Loucy (cell line): ENCODE results near the gene GPR151.

ENCODE experiments used
- EZH2phosphoT487 ChIP-seq: fragments of 200-600 bp; IDR thresholded peaks from 2 replicates; pipeline ENCODE4 v1.6.1; 2018; ENCODE audit warnings: antibody characterized with exemption, mild to moderate bottlenecking, moderate library complexity, borderline replicate concordance
- TF ChIP-seq, protein P1 (sequence below): fragments of 200-600 bp; sonication (generic); conservative IDR thresholded peaks from 2 replicates; pipeline ENCODE4 v1.5.1; 2014; ENCODE audit warnings: mild to moderate bottlenecking, antibody characterized with exemption, low read length

DNA sequence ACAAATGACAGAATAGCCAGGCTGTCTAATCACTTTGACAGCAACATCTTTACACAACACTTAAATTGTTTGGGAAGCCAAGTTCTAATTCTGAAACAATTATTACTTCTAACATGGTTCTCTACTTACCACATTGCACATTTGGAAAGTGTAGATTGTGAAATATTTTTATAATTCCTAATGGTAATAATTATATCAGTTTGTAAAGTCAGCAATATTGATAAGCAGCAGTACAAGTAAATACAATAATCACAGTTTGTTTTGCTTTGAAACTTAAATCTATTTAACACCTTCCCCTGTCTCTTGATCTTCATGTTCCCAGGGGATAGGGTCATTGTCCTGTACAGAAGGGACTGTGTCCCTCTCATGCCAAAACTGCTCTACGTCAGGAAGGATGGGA is 1.4 kb downstream of the GPR151 start:
- TF ChIP-seq, protein P1, sequence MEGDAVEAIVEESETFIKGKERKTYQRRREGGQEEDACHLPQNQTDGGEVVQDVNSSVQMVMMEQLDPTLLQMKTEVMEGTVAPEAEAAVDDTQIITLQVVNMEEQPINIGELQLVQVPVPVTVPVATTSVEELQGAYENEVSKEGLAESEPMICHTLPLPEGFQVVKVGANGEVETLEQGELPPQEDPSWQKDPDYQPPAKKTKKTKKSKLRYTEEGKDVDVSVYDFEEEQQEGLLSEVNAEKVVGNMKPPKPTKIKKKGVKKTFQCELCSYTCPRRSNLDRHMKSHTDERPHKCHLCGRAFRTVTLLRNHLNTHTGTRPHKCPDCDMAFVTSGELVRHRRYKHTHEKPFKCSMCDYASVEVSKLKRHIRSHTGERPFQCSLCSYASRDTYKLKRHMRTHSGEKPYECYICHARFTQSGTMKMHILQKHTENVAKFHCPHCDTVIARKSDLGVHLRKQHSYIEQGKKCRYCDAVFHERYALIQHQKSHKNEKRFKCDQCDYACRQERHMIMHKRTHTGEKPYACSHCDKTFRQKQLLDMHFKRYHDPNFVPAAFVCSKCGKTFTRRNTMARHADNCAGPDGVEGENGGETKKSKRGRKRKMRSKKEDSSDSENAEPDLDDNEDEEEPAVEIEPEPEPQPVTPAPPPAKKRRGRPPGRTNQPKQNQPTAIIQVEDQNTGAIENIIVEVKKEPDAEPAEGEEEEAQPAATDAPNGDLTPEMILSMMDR: no peak
- TF ChIP-seq EZH2phosphoT487: no peak
